A673 (cell line): ENCODE measurements around the gene RERE.

Experiments used
- CTCF ChIP-seq: fragments of 300-800, 200-600 bp; sonication (generic); conservative IDR thresholded peaks from 2 replicates; pipeline ENCODE4 v1.5.1; 2017; ENCODE audit warnings: low read depth, mild to moderate bottlenecking, antibody characterized with exemption, low read length, moderate library complexity, mixed read lengths
- EZH2 ChIP-seq: fragments of 200-600 bp; sonication (generic); IDR thresholded peaks from 2 replicates; pipeline ENCODE4 v1.6.1; 2017; ENCODE audit warnings: borderline replicate concordance, low read depth, mild to moderate bottlenecking, mixed read lengths, antibody characterized with exemption, low read length; ENCODE audit not compliant: poor library complexity, severe bottlenecking

- TF ChIP-seq CTCF = no peak
- TF ChIP-seq EZH2 = no peak
Measured at GRCh38 chr1:8689431-8690252, 127.8 kb downstream of the RERE start.
